GM12872 (cell line): ENCODE data around the gene ADGRG4.
A peak's percentile ranks its signal among the peaks of the same experiment; 100 is the strongest.

Source experiments
- TF ChIP-seq, protein P1 (sequence below): IDR thresholded peaks from 3 replicates; pipeline ENCODE4 v1.5.1; 2011; ENCODE audit warnings: low read depth, mild to moderate bottlenecking, low read length, moderate library complexity; ENCODE audit not compliant: insufficient read depth

ADGRG4 gene

DNA sequence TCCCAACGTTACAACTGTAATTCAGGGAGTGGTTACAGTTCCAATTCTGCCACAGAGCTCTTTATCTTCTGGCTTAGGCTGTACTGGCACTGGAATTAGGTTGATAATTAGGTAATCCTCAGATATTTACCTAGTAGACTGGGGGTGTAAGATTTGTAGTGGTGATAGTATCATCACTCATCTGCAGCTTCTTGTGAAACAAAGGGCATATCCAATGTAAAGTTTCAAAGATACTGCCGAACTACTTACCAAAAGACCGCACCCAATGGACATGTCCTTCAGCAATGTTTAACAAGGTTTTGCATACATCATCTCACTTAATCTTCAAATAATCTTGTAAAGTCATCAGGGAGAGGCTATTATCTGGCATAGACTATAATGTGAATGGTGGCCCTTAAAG lies 20.8 kb downstream of the ADGRG4 start:
- TF ChIP-seq, protein P1, sequence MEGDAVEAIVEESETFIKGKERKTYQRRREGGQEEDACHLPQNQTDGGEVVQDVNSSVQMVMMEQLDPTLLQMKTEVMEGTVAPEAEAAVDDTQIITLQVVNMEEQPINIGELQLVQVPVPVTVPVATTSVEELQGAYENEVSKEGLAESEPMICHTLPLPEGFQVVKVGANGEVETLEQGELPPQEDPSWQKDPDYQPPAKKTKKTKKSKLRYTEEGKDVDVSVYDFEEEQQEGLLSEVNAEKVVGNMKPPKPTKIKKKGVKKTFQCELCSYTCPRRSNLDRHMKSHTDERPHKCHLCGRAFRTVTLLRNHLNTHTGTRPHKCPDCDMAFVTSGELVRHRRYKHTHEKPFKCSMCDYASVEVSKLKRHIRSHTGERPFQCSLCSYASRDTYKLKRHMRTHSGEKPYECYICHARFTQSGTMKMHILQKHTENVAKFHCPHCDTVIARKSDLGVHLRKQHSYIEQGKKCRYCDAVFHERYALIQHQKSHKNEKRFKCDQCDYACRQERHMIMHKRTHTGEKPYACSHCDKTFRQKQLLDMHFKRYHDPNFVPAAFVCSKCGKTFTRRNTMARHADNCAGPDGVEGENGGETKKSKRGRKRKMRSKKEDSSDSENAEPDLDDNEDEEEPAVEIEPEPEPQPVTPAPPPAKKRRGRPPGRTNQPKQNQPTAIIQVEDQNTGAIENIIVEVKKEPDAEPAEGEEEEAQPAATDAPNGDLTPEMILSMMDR, result no peak

DNA sequence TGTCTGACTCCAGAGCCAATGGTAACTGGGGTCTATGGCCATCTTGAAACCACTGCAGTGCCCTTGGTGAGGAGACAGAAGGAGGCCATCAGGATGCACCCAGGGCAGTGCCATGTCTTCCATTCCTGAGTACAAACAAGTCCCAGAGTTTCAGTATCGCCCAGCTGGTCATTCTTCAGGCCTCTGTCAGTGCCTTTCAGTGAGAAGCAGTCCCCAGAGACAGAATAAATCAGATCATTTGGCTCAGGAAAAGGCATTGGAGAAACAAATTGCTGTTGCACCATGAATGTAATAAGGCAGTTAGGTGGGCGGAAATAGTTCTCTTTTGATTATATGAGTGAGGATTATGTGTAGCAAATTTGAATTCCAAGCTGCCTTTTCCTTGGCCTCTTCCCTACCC lies 21.3 kb downstream of the ADGRG4 start:
- TF ChIP-seq, protein P1, result no peak

DNA sequence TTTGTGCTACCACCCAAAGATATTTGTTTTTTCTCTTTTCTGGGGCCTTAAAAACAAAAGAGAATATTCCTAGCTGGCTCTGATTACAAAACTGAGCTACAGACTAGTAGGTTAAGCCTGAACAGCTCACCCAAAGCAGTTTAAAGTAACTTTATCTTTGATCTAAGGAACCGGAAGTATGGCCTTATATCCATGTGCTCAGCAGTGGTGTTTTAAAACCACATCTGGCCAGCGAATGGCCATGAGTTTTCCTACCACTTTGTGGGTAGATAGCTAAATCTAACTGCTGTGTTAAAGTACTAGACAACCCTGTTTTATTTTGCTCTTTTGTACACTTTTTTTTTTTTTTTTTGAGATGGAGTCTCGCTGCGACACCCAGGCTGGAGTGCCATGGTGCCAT lies 24.6 kb downstream of the ADGRG4 start:
- TF ChIP-seq, protein P1, result no peak

DNA sequence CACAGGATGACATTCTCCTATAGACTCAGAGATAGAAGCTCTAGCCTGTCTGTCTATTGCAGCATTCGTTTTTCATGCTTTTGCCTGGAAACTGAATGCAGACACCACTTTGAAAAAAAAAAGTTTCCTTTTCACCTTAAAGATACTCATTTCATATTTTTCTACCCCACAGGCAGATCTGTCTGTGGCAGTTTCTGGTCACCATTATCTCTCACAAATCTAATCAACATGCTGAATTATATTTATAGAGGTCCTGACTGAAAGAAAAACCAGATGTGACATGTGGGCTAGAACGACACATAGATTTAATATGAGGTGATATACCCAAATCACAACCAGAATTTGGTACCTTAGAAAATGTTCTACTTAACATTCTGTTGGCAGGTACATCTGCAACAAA lies 28.2 kb downstream of the ADGRG4 start:
- TF ChIP-seq, protein P1, result no peak

DNA sequence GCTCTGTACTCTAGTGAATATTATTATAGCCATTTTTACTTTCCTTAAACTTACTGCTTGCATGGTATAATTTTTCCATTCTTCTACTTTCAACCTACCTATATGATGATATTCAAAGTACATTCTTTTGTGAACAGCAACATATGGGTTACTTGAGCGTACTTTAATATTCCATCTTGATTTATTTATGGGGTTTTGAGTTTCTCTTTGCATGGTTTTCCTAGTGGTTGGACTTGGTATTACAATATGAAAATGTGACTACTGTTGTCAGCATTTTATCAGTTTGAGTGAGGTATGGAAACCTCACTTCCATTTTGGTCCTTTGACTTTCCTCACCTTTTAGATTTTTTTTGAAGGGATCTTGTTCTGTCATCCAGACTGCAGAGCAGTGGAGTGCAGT lies 35.9 kb downstream of the ADGRG4 start:
- TF ChIP-seq, protein P1, result peak; percentile 29; the same call in 1 of the 3 replicates

DNA sequence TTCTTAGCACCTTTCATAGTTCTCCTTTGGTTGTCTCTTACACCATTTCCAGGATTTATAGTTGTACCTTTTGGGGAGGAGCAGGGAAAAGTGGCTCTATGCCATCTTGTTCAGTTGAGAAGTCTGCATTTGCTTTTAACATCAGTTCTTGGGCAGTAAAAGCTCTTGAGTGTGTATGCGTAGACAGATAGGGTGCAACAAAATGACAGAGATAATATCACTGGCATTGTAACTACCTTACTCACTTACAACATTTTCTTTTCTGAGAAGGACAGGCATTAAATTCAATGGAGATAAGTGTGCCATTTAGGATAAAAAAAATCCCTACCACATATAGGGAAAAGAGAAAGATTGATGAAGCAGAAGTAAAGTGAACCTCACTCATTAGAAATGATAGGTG lies 38.9 kb downstream of the ADGRG4 start:
- TF ChIP-seq, protein P1, result no peak

DNA sequence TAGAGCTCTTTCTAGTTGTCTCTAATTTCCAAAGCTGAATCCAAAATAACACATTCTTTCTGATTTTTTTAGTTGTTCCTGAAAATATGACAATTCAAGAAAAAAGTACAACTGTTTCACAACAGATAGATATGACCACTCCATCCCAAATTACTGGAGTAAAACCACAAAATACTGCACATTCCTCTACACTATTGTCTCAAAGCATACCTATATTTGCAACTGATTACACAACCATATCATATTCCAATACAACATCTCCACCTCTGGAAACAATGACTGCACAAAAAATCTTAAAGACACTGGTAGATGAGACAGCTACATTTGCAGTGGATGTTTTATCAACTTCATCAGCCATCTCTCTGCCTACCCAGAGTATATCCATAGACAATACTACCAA lies 43.6 kb downstream of the ADGRG4 start:
- TF ChIP-seq, protein P1, result no peak

DNA sequence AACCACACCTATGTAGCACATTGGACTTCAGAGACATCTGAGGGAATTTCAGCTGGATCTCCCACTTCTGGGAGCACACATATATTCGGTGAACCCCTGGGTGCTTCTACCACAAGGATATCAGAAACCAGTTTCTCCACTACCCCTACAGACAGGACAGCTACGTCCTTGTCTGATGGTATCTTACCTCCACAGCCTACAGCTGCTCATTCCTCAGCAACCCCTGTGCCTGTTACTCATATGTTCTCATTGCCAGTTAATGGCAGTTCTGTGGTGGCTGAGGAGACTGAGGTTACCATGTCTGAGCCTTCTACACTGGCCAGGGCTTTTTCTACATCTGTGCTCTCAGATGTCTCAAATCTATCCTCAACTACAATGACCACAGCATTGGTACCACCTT lies 45.7 kb downstream of the ADGRG4 start:
- TF ChIP-seq, protein P1, result no peak
